Neutrophil (primary cell): ENCODE measurements around the gene LLGL1.

ENCODE experiments used
- H3K27ac ChIP-seq: fragments of 200-600 bp; sonication (generic); 2 replicates; pipeline ENCODE4 v1.5.1; 2016; ENCODE audit warnings: mild to moderate bottlenecking, moderate library complexity
- H3K27me3 ChIP-seq: fragments of 200-600 bp; sonication (generic); 2 replicates; pipeline ENCODE4 v1.6.0; 2016; ENCODE audit warnings: mild to moderate bottlenecking
- H3K36me3 ChIP-seq: fragments of 200-600 bp; sonication (generic); 2 replicates; pipeline ENCODE4 v1.5.1; 2017
- H3K4me1 ChIP-seq, 2 experiments: fragments of 200-600 bp in 1 of 2; sonication (generic) in 1 of 2; 1 replicate in 1 of 2; 2 replicates in 1 of 2; pipeline versions ENCODE4 v1.5.1 to v1.6.1; 2013 to 2016; ENCODE audit warnings: low read depth in 1 of 2, low read length in 1 of 2, mild to moderate bottlenecking in 1 of 2, moderate library complexity in 1 of 2; ENCODE audit not compliant: control insufficient read depth in 1 of 2, insufficient read depth in 1 of 2
- H3K4me3 ChIP-seq, 2 experiments: fragments of 200-600 bp in 1 of 2; sonication (generic) in 1 of 2; 1 replicate in 1 of 2; 2 replicates in 1 of 2; pipeline ENCODE4 v1.5.1; 2013 to 2016; ENCODE audit warnings: low read depth in 1 of 2, low read length in 1 of 2, mild to moderate bottlenecking in 1 of 2, moderate library complexity in 1 of 2
- H3K9me3 ChIP-seq: fragments of 200-600 bp; sonication (generic); 2 replicates; pipeline ENCODE4 v1.5.1; 2016
- TF ChIP-seq, protein P1 (sequence below): fragments of 200-600 bp; sonication (generic); IDR thresholded peaks from 2 replicates; pipeline ENCODE4 v1.5.1; 2016; ENCODE audit warnings: antibody characterized with exemption

The LLGL1 gene

DNA sequence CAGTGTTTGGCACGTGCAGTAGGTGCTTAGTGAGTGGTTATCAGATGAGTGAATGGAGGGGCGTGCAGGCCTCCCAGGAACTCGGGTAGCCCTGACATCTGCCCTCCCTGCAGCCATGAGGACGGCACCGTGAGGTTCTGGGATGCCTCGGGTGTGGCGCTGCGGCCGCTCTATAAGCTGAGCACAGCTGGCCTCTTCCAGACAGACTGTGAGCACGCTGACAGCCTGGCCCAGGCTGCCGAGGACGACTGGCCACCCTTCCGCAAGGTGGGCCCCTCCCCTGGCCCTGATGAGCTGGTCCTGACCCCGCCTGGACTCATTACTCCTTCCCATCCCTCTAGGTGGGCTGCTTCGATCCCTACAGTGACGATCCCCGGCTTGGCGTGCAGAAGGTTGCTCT lies 11.1 kb downstream of the LLGL1 start:
- no peak overlapping the region for H3K27ac ChIP-seq
- TF ChIP-seq, protein P1, sequence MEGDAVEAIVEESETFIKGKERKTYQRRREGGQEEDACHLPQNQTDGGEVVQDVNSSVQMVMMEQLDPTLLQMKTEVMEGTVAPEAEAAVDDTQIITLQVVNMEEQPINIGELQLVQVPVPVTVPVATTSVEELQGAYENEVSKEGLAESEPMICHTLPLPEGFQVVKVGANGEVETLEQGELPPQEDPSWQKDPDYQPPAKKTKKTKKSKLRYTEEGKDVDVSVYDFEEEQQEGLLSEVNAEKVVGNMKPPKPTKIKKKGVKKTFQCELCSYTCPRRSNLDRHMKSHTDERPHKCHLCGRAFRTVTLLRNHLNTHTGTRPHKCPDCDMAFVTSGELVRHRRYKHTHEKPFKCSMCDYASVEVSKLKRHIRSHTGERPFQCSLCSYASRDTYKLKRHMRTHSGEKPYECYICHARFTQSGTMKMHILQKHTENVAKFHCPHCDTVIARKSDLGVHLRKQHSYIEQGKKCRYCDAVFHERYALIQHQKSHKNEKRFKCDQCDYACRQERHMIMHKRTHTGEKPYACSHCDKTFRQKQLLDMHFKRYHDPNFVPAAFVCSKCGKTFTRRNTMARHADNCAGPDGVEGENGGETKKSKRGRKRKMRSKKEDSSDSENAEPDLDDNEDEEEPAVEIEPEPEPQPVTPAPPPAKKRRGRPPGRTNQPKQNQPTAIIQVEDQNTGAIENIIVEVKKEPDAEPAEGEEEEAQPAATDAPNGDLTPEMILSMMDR = no peak
- no peaks in the 10 kb centered on the region for H3K4me1 ChIP-seq
- H3K9me3 ChIP-seq = no peaks in the 10 kb centered on the region
- H3K27me3 ChIP-seq = no peaks in the 10 kb centered on the region
- H3K36me3 ChIP-seq = peaks cover 20% of the 10 kb centered on the region
- H3K4me3 ChIP-seq = no peak overlapping the region

DNA sequence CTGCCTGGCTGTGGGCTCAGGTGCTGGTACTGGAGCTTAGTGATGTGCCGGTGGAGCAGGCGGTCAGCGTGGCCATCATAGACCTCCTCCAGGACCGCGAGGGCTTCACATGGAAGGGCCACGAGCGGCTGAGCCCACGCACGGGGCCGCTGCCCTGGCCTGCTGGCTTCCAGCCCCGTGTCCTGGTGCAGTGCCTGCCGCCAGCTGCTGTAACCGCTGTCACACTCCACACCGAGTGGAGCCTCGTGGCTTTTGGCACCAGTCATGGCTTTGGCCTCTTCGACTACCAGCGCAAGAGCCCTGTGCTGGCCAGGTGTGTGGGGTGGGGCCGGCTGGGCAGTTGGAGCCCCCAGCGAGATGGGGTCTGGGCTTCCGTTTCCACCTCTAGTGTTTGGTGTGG lies 12.0 kb downstream of the LLGL1 start:
- Histone ChIP-seq H3K4me3 (no peak overlapping the region), H3K9me3 (no peaks in the 10 kb centered on the region), H3K27ac (no peak overlapping the region), H3K4me1 (no peaks in the 10 kb centered on the region), H3K36me3 (peaks cover 30% of the 10 kb centered on the region), H3K27me3 (no peaks in the 10 kb centered on the region)
- TF ChIP-seq, protein P1 = no peak

DNA sequence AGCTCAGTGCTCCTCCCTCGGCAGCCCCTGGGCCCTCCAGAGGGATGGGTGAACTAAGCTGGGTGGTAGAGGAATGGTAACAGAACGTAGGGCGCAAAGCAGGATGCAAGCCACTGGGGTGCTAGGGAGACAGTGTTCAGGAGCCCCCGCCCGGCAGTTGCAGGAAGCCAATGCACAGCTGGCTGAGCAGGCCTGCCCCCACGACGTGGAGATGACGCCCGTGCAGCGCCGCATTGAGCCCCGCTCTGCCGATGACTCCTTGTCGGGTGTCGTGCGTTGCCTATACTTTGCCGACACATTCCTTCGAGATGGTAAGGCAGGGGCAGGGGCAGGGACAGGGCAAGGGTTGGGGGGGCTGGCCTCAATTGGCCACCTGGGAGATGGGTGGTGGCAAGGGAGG lies 12.9 kb downstream of the LLGL1 start:
- no peak overlapping the region for H3K27ac ChIP-seq
- H3K4me1 ChIP-seq = no peaks in the 10 kb centered on the region
- peaks cover 38% of the 10 kb centered on the region for H3K36me3 ChIP-seq
- no peak overlapping the region for H3K4me3 ChIP-seq
- H3K9me3 ChIP-seq = no peaks in the 10 kb centered on the region
- TF ChIP-seq, protein P1 = no peak
- H3K27me3 ChIP-seq = no peaks in the 10 kb centered on the region

DNA sequence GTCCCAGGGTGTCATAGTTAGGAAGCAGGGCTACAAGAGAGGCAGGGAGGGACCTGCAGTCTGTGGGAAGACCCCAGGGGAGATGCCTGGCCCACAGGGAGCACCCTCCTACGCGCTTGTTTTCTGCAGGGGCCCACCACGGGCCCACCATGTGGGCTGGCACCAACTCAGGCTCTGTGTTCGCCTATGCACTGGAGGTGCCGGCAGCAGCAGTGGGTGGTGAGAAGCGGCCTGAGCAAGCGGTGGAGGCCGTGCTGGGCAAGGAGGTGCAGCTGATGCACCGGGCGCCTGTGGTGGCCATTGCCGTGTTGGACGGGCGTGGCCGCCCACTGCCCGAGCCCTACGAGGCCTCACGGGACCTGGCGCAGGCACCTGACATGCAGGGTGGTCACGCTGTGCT lies 15.0 kb downstream of the LLGL1 start:
- H3K4me3 ChIP-seq = no peak overlapping the region
- H3K27ac ChIP-seq = no peak overlapping the region
- peaks cover 53% of the 10 kb centered on the region for H3K36me3 ChIP-seq
- H3K9me3 ChIP-seq = no peaks in the 10 kb centered on the region
- H3K27me3 ChIP-seq = no peaks in the 10 kb centered on the region
- H3K4me1 ChIP-seq = no peaks in the 10 kb centered on the region
- TF ChIP-seq, protein P1 = no peak

DNA sequence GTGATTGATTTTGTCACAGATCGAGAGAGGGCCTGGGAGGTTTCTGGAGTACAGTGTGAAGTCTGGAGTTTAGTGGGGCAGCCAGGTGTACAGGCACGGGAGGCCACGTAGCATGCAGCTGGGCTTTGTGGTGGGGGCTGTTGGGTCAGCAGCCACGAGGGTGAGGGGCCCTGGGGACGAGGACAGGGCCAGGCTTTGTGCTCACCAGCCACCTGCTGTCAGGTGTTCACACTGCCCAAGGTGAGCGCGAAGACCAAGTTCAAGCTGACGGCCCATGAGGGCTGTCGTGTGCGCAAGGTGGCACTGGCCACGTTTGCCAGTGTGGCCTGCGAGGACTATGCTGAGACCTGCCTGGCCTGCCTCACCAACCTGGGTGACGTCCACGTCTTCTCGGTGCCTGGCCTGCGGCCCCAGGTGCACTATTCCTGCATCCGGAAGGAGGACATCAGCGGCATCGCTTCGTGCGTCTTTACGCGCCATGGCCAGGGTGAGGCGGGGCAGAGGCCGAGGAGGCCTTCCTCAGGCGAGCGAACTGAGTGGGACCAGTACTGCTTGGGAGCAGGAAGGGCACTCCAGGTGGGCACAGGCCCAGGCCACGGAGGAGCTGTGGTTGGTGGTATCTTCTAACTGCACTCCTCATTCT lies 15.9 kb downstream of the LLGL1 start:
- H3K4me3 ChIP-seq = no peak overlapping the region
- H3K36me3 ChIP-seq = peaks cover 62% of the 10 kb centered on the region
- TF ChIP-seq, protein P1 = no peak
- H3K4me1 ChIP-seq = no peaks in the 10 kb centered on the region
- H3K27ac ChIP-seq = no peak overlapping the region
- H3K27me3 ChIP-seq = no peaks in the 10 kb centered on the region
- H3K9me3 ChIP-seq = no peaks in the 10 kb centered on the region
